GM19328 (cell line): ENCODE data around the gene TMC4.

Source experiments
- ATAC-seq: cut with Tn5 transposase; IDR thresholded peaks from one replicate; pipeline ENCODE4 v1.9.1; 2021; ENCODE audit warnings: mild to moderate bottlenecking, moderate library complexity; ENCODE audit not compliant: unreplicated experiment

TMC4 gene

GRCh38 chr19:54133957-54134590 is 38.9 kb downstream of the TMC4 start:
- ATAC-seq, result no peak

DNA sequence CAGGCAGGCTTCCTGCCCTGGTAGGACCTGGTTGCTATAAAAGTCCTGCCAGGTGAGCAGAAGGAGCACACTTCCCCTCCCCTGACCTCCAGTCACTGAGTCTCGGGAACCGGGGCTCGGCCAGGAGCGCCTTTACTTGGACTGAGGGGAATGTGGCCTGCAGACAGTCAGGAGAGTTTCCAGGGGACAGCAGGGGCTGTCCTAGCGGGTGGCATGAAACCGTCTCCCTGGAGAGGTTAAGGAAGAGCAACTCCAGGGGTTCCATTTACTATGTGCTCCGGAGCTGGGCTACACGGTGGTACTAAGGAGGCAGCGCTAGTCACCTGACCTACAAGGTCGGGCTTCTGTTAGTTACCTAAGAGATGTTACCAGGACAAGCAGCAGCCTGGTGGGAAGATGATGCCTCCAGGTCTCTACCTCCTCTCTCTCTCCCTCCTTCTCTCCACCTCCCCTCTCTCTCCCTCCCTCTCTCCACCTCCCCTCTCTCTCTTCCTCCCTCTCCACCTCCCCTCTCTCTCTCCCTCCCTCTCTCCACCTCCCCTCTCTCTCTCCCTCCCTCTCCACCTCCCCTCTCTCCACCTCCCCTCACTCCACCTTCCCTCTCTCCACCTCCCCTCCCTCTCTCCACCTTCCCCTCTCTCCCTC is 39.5 kb downstream of the TMC4 start:
- no peak for ATAC-seq

GRCh38 chr19:54129617-54129996 is 43.4 kb downstream of the TMC4 start:
- no peak for ATAC-seq

GRCh38 chr19:54128796-54129616 is 44.0 kb downstream of the TMC4 start:
- no peak for ATAC-seq

GRCh38 chr19:54128441-54128725 is 44.6 kb downstream of the TMC4 start:
- no peak for ATAC-seq

DNA sequence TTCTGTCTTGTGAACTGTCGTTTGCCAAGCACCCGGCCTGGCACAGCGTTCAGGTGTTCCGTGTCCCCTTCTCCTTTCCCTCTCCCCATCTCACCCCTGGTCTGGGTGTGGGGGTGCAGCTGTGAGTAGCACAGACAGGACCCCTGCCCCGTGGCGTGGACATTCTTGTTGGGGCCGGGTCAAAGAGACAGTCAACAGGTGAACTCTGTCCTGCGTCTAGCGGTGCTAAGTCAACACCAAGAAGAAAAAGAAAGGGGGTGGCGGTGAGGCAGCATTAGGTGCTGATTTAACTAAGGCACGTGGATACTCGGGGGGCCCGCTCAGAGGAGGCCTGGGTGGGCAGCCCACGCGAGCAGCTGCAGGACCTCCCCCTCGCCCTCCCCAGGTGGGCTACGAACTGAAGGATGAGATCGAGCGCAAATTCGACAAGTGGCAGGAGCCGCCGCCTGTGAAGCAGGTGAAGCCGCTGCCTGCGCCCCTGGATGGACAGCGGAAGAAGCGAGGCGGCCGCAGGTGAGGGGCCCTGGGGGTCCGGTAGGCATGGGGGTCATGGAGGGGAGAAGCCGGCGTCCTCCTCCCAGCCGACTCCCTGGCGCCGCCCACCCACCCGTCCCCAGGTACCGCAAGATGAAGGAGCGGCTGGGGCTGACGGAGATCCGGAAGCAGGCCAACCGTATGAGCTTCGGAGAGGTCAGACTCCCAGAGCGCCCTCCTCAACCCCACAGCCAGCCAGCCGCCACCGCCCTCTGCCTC is 45.1 kb downstream of the TMC4 start:
- ATAC-seq, result no peak

DNA sequence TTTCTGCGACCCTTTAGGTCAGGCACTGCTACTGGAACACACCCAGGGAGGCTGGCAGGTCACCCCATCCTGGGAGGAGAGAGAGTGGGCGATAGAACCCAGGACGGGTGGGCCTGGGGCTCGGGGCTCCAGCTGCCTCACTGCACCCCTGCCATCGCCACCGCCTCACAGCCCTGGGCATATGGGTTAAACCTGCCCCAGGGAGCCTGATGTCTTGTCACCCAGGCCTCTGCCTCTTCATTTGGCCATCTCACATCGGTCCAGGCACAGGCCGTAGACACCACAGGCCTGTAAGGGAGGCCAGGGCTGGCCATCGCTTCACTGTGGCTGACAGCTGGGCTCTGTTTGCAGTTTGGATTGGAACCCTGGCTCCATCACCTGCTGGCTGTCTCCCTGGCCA is 47.2 kb downstream of the TMC4 start:
- no peak for ATAC-seq

DNA sequence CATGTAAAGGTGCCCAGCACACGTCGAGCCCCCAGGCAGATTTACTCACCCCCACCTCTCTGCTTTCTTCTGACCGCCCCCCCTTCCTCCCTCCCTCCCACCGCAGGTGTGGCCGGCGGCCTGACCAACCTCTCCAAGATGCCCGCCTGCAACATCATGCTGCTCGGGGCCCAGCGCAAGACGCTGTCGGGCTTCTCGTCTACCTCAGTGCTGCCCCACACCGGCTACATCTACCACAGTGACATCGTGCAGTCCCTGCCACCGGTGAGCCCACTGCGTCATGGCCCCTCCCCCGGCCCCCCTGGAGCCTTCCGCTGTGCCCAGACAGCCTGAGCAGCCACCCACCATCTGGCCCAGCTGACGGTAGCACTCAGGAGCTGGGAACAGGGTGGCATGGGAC is 48.6 kb downstream of the TMC4 start:
- ATAC-seq, result no peak

DNA sequence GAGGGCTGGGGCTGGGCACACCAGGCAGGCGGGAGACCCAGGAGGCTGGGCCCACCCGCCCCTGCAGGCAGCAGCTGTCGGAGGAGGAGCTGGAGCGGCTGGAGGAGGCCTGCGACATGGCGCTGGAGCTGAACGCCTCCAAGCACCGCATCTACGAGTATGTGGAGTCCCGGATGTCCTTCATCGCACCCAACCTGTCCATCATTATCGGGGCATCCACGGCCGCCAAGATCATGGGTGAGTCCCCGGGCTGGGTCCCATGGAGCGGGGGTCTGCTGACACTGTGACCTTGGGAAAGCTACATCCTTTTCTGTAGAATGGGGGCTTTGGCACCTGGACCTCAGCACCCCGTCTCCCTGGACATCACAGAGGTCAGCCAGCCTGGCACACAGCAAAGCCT is 49.3 kb downstream of the TMC4 start:
- ATAC-seq, result no peak

DNA sequence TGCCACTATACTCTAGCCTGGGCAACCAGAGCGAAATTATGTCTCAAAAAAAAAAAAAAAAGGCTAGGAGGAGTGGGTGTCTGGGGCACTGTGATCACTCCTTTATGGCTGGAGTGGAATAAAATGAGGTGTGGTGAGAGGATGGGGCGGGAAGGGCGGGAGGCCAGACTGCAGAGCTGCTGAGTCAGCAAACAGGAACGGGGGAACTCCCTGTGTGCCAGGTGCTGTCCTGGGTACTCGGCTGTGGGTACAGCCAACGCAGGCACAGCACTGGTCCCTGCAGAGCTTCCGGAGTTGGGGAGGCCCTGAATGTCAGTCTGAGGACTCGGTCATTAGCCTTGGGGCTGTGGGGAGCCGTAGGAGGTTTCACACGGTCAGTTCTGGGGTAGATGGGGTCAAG is 51.7 kb downstream of the TMC4 start:
- no peak for ATAC-seq

DNA sequence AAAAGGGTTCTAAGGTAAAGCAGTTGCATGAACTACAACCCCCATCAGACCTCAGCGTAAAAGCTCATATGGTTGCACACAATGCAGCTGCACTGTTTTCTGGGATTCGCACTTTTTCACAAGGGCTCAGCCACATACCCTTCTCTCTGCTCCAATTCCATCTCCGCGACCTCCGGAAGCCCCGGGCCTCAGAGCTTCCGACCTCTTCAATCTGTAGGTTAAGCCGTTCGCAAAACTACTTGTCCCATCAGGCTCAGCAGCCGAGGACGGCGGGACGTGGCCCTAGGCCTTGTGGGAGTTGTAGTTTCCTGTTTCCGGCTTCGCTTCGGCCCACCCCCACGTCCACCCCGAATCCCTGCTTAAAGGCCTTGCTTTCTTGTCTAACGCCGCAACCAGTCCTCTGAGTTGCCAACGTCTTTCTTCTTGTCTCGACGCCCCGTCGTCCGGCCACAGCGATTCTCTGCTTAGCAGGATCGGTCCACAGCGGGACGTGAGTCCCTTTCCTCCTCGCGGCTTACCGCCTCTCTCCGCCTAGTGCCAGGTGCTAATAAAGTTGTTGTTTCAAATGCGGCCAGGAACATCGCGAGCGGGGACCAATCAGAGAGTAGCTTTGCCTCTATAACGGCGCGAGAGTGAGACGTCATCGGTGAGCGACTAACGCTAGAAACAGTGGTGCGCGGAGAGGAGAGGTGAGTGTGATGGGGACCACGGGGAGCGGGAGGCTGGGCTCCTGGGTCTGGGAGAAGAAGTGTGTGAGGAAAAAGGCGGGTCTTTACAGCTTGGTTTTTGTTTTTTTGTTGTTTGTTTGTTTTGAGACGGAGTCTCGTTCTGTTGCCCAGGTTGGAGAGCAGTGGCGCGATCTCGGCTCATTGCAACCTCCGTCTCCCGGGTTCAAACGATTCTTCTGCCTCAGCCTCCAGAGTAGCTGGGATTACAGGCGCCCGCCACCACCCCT is 57.6 kb downstream of the TMC4 start, which contains the start of the genes PRPF31 and TFPT:
Gene PRPF31, plus strand, starts transcription at position 646 of the 955 bp plus-strand sequence. CDS start 2,525 bp downstream, outside the sequence.
Gene TFPT, minus strand, starts transcription at position 549 of the 955 bp plus-strand sequence. Its CDS starts 388 bp downstream, at position 161.
- peak; percentile 76 for ATAC-seq

DNA sequence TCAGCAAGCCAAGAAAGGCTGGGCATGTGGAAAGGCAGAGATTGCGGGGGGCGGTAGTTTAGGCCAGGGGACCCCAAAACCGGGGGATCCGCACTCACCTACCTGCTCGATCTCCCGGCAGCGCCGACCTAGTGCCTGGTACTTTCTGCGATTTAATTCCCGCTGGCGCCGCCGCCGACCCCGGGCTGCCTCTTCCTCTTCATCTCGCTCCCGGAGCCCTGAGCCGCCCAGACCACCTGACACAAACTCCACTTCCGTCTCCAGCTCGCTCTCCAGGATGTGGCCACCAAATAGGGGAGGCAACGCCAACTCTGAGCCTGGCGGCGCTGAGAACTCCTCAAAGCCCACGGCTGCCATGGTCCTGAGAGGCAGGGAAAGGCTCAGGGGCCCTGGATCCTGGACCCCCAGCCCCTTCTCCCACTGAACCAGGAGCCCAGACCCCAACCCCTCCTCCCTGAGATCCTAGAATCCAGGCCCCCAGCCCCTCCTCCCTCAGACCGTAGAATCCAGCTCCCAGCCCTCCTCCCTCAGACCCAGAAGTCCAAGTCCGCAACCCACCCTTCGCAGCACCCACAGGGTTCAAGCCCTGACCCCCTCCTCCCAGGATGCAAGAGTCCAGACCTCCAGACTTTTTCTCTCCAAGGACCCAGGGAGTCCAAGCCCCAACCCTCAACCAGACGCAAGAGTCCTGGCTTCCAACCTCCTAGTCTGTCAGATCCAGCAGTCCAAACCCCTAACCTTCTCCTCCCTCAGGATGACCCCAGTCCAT is 58.4 kb downstream of the TMC4 start:
- ATAC-seq, result no peak
